Measurements from ENCODE around the gene CHRFAM7A. TPM values are rescaled to one million over a fixed set of nuclear protein-coding genes. Genes with fewer than 3 reads are reported as not detected.
"Not testable (repeated sequence)": the region's sequence is repeated elsewhere in the genome, so short reads cannot be mapped to it uniquely, and the experiment has no call there.

Gene CHRFAM7A
- total RNA-seq, 1 donor = 0.86 TPM

- H3K4me3 ChIP-seq (ENCODE audit: low read depth, low read length); DNase-seq (ENCODE audit: low read depth): not testable (repeated sequence)
Measured at GRCh38 chr15:30336584-30336983, 56.8 kb downstream of the CHRFAM7A start.

GRCh38 chr15:30334152-30334551 lies 59.2 kb downstream of the CHRFAM7A start:
- DNase-seq (ENCODE audit: low read depth); H3K4me3 ChIP-seq (ENCODE audit: low read depth, low read length): not testable (repeated sequence)

- DNase-seq (ENCODE audit: low read depth); H3K4me3 ChIP-seq (ENCODE audit: low read depth, low read length): not testable (repeated sequence)
Measured at GRCh38 chr15:30326145-30326544, 67.2 kb downstream of the CHRFAM7A start.

GRCh38 chr15:30321063-30321462 lies 72.3 kb downstream of the CHRFAM7A start:
- DNase-seq (ENCODE audit: low read depth); H3K4me3 ChIP-seq (ENCODE audit: low read depth, low read length): not testable (repeated sequence)

GRCh38 chr15:30315704-30316103 lies 77.6 kb downstream of the CHRFAM7A start:
- not testable (repeated sequence) for H3K4me3 ChIP-seq (ENCODE audit: low read depth, low read length); DNase-seq (ENCODE audit: low read depth)

- DNase-seq (ENCODE audit: low read depth) = not testable (repeated sequence)
Measured at GRCh38 chr15:30310575-30310974, 82.8 kb downstream of the CHRFAM7A start.

More at GRCh38 chr15:30310575-30310974, 82.8 kb downstream of the CHRFAM7A start:
- H3K4me3 ChIP-seq (ENCODE audit: low read depth, low read length) = not testable (repeated sequence)

Small RNAs within 50 kb of the gene (small RNA-seq; reads per million reads assigned to genes)
- gene AC019322.2 = not detected
- gene RF00019 = not detected
- gene RF00096 = not detected
- not detected for gene RN7SL196P

Other genes with a start within 250 kb of the CHRFAM7A start
- 1.3 and 1.9 TPM in 2 replicates for gene GOLGA8R, start 20.7 kb upstream of the CHRFAM7A start, total RNA-seq
- 0.43 and 0.97 TPM in 2 replicates for gene GOLGA8Q, start 158.5 kb upstream of the CHRFAM7A start, total RNA-seq
- gene GOLGA8H, start 210.5 kb upstream of the CHRFAM7A start, total RNA-seq = under 0.01 TPM in 1 of 2 replicates, not detected in the other

All from fibroblast of villous mesenchyme (primary cell).